Measurements from ENCODE around the gene RGS6. TPM values are rescaled to one million over a fixed set of nuclear protein-coding genes. Genes with fewer than 3 reads are reported as not detected.
A peak's percentile ranks its signal among the peaks of the same experiment; 100 is the strongest.

The RGS6 gene
- not detected in 2 replicates for total RNA-seq (2014; rRNA removed; shearing (Covaris generic))
- not detected in 2 replicates for total RNA-seq (2022)
- Bru-seq, nascent RNA, result percentile 1 among the genes with signal in this experiment
- BruChase-seq, experiment 1, labeled RNA remaining after a 6-hour chase, result percentile 4 among the genes with signal in this experiment
- BruChase-seq, experiment 2, labeled RNA remaining after a 2-hour chase, result percentile 4 among the genes with signal in this experiment
- long read RNA-seq, result 0 reads

DNA sequence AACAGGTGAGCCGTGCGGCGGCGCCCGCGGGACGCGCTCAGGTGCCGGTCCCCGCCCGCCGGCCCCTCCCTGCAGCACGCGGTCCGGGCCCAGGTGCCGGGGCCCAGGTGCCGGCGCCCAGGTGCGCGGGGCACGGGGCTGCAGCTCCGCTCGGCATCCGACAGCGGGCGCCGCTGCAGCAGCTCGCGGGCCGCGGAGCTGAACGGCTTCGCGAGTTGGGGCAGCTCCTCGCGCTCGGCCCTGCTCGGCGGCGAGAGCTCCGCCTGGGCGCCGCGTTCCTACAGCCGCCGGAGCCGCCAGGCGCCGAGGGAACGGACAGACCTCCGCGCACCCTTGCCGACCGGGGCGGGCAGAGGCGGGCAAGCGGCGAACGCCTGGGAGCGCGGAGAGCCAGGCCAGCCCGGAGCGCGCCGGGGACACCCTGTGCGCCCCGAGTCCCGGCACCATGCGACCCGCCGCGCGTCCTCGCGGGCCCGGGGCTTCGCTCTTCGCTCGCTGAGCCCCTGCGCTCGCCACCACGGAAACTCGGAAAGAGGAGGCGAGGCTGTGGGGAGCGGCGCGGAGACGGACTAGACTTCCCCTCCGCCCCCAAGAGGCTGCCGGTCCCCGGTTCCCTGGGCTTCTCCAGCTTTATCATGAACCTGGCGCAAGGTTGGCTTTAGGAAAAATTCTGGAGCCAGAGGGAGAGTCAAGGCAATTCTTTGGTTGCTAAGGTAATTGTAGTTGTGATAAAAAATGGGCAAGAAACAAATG, at the start of gene RGS6:
Gene RGS6, plus strand, starts transcription at position 201 of the 753 bp plus-strand sequence.
- no peak for DNase-seq (ENCODE audit: low spot score)
- TF ChIP-seq, protein P1, sequence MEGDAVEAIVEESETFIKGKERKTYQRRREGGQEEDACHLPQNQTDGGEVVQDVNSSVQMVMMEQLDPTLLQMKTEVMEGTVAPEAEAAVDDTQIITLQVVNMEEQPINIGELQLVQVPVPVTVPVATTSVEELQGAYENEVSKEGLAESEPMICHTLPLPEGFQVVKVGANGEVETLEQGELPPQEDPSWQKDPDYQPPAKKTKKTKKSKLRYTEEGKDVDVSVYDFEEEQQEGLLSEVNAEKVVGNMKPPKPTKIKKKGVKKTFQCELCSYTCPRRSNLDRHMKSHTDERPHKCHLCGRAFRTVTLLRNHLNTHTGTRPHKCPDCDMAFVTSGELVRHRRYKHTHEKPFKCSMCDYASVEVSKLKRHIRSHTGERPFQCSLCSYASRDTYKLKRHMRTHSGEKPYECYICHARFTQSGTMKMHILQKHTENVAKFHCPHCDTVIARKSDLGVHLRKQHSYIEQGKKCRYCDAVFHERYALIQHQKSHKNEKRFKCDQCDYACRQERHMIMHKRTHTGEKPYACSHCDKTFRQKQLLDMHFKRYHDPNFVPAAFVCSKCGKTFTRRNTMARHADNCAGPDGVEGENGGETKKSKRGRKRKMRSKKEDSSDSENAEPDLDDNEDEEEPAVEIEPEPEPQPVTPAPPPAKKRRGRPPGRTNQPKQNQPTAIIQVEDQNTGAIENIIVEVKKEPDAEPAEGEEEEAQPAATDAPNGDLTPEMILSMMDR (conservative IDR thresholded peaks at IDR 0.05; ENCODE audit: low read length), result no peak
- TF ChIP-seq EZH2phosphoT487 (IDR thresholded peaks at IDR 0.05; ENCODE audit: borderline replicate concordance, low read depth, low read length), result no peak
- BruUV-seq (replicated peaks), result no TSS peak
- Histone ChIP-seq H3K27ac (ENCODE audit: low read depth, low read length, poor library complexity, severe bottlenecking) (no peak within 1 kb of the TSS), H3K4me1 (ENCODE audit: insufficient read depth, low read length, poor library complexity, severe bottlenecking) (no peaks in the 10 kb centered on the region), H3K36me3 (ENCODE audit: insufficient read depth, low read length) (no peaks in the 10 kb centered on the region), H3K9me2 (ENCODE audit: insufficient read depth, low read length) (no peaks in the 10 kb centered on the region), H4K20me1 (ENCODE audit: insufficient read depth, low read length) (no peaks in the 10 kb centered on the region), H3K4me2 (ENCODE audit: low read length) (no peak within 1 kb of the TSS), H3K9me3 (ENCODE audit: low read length) (no peaks in the 10 kb centered on the region), H3K79me2 (ENCODE audit: insufficient read depth, low read depth, low read length) (no peaks in the 10 kb centered on the region), H2AFZ (ENCODE audit: low read length) (no peak within 1 kb of the TSS), H3K4me3 (ENCODE audit: low read depth, low read length, poor library complexity, severe bottlenecking) (no peak within 1 kb of the TSS)
- intact Hi-C loops (cut with micrococcal nuclease; ENCODE audit: unreplicated experiment), result no loop called here
- POLR2A ChIA-PET, result interaction anchor here (0.7 kb wide), 1 partner anchor 31 kb away, joined by 3 read pairs; no protein-coding TSS in a partner anchor
- CTCF ChIA-PET (ENCODE audit: unreplicated experiment), result no interaction called here

DNA sequence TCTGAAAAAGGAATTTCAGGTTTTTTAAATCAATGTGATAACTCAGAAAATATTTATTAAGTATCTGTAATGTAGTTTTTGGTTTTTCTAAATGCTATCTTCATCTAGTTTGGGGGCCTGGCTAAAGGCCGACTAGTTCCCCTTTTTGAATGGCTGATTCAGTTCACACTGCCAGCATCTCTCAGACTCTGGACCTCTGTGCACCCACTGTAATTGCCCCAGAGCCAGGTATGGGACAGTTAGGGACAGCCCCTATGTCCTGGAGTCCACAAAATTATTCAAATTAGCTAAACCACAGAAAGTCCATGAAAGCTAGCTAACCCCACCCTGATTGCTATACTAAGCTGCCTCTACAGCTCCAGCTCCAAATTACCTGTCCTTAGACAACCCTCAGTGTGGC, 49.1 kb upstream of the RGS6 start:
- CTCF ChIA-PET (ENCODE audit: unreplicated experiment), result no interaction called here

More for the DNA sequence above, 49.1 kb upstream of the RGS6 start:
- Histone ChIP-seq H2AFZ (ENCODE audit: low read length) (no peak overlapping the region), H3K4me1 (ENCODE audit: insufficient read depth, low read length, poor library complexity, severe bottlenecking) (no peaks in the 10 kb centered on the region), H3K9me3 (ENCODE audit: low read length) (no peaks in the 10 kb centered on the region), H3K4me3 (ENCODE audit: low read depth, low read length, poor library complexity, severe bottlenecking) (no peak overlapping the region), H3K79me2 (ENCODE audit: insufficient read depth, low read depth, low read length) (no peaks in the 10 kb centered on the region), H3K27ac (ENCODE audit: low read depth, low read length, poor library complexity, severe bottlenecking) (no peak overlapping the region), H3K9me2 (ENCODE audit: insufficient read depth, low read length) (no peaks in the 10 kb centered on the region), H4K20me1 (ENCODE audit: insufficient read depth, low read length) (no peaks in the 10 kb centered on the region), H3K36me3 (ENCODE audit: insufficient read depth, low read length) (no peaks in the 10 kb centered on the region), H3K4me2 (ENCODE audit: low read length) (no peak overlapping the region)
- no peak for DNase-seq (ENCODE audit: low spot score)
- POLR2A ChIA-PET, result interaction anchor here (0.6 to 0.7 kb wide), 2 partner anchors 114 to 400 kb away, joined by 4 to 5 read pairs; no protein-coding TSS in a partner anchor
- TF ChIP-seq EZH2phosphoT487 (IDR thresholded peaks at IDR 0.05; ENCODE audit: borderline replicate concordance, low read depth, low read length), result no peak
- TF ChIP-seq, protein P1 (conservative IDR thresholded peaks at IDR 0.05; ENCODE audit: low read length), result no peak
- no TSS peak for BruUV-seq (replicated peaks)
- intact Hi-C loops (cut with micrococcal nuclease; ENCODE audit: unreplicated experiment), result no loop called here

All from OCI-LY7 (cell line).